TTC549 (cell line): ENCODE results near the gene ANP32B.
"Not testable (repeated sequence)": the region's sequence is repeated elsewhere in the genome, so short reads cannot be mapped to it uniquely, and the experiment has no call there.

Experiments
- FAIRE-seq: peaks from 2 replicates; lab custom pipeline; 2012; peaks lifted over from hg19 to GRCh38; lab: Jason Lieb, UNC

The ANP32B gene

DNA sequence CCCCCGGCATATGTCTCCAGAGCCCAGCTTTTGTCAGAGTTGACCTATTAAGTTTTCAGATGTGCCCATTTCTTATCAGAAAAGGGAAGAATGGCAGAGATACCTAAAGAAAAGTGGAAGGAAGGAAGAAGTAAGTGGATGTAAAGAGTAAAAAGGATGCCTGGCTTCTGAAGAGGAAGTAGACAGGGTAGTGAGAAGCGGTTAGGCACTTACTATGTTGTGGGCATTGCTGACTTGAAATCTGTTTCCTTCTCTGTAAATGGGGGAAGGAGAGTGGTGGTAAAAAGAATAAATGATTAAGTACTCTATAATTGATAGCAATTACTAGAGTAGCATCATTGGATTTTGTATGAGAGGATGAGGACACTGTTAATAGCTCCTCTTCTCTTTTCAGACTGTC, 9.9 kb downstream of the ANP32B start:
- no peak for FAIRE-seq

DNA sequence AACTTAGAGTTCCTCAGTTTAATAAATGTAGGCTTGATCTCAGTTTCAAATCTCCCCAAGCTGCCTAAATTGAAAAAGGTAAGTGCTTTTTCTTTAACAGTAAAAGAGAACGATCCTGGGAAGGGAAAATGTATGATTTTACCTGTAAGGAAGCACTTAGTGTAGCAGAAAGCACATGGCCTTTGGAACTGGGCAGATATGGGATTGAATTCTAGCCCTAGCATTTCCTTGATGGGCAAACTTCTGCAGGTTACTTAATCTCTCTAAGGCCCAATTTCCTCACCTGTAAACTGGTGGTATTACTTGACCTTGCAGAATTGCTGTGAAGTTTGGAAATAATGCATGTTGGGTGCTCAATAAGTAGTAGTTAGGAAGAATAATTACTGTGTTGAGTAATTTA, 11.6 kb downstream of the ANP32B start:
- FAIRE-seq: no peak

DNA sequence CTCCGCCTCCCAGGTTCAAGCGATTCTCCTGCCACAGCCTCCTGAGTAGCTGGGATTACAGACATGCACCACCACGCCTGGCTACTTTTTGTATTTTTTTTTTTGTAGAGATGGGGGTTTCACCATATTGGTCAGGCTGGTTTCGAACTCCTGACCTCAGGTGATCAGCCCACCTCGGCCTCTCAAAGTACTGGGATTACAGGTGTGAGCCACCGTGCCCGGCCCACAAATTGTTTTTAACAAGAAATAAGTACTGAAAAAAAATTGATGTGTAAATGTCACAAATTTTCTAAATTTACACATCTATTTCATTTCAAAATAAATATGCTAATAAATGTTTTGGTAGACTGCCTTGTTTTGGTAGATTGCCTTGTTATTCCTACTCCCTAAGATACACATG, 13.5 kb downstream of the ANP32B start:
- not testable (repeated sequence) for FAIRE-seq

DNA sequence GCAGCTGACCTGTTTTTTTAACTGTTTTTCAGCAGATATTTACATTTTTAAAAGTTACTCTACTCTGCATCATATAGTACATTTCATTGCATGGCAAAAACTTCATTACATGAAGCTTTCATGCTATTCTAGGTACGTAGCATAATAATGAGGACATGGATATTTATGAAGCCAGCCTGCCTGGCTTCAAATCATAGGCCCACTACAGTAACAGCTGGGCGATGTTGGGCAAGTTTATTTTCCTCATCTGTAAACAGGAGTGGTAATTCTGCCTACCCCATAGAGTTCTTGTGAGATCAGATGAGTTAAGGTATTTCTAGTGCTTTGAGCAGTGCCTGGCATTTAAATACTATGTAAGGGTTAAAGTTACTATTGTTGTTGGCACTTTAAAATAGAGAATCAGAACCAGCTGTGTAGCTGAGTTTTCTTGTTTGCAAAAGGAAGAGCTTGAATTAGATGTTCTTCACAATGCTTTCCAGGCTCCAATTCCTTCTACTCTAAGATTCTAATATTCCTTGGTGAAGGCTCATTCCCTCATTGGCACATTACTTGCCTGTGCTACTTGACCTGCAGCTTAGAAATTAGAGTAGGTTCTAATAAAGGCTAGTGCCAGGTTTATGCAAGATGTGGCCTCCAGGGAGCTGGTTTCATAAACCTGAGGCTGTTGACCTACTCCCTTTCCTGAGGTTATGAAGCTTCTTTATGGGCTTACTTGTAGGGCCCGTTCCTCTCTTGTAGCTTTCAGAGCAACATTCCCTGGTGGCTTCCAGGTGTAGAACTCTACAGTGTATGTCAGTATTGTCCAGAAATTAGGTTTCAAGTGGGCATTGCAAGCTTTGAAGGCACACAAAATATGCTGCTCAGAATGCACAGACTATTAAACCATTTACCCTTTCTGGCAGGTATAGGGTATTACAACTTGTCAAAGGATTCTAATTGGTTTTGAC, 14.5 kb downstream of the ANP32B start:
- no peak for FAIRE-seq

DNA sequence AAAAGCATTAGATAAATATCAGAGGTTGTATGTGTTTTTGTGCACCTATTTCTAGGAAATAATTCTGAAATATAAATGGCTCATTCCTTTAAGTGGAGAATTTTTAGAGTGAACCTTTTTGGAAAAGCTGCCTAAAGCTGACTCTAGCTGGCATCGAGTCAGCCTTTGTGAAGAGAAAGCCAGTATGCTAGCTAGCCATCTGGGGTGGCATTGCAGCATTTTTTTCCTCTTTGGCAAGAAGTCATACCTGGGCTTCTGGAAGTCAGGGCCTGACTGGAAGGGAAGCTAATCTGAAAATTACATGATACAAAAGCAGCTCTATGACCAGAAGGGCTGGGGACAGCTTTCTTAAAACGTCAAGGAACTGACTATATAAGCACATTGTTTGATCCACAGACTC, 19.7 kb downstream of the ANP32B start:
- FAIRE-seq: no peak

DNA sequence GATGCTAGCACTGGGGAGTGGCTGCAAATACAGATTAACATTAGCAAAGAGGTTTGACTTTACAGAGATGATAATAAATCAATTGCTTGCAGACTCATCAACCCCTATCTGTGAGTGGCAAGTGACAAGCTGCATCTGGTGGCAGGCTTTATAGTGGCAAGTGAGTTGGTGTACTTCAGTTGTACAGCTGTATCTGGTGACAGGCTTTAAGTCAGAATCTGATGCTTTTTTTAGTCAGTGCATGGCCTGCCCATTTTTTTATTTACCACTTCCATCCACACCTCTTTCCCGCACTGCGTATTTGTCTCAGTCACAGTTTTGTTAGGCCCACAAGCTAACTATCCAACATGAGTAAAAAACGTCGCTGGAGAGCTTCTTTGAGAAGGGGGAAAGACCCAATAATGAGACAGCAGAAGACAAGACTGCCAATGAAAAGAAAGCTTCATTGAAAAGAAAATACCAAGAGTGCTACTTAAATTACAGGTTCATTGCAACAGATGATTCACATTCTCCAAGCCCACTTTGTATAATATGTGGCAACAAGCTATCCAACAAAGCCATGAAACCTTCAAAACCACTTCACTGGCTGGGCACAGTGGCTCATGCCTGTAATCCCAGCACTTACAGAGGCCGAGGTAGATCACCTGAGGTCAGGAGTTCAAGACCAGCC, 23.1 kb downstream of the ANP32B start:
- FAIRE-seq: no peak

DNA sequence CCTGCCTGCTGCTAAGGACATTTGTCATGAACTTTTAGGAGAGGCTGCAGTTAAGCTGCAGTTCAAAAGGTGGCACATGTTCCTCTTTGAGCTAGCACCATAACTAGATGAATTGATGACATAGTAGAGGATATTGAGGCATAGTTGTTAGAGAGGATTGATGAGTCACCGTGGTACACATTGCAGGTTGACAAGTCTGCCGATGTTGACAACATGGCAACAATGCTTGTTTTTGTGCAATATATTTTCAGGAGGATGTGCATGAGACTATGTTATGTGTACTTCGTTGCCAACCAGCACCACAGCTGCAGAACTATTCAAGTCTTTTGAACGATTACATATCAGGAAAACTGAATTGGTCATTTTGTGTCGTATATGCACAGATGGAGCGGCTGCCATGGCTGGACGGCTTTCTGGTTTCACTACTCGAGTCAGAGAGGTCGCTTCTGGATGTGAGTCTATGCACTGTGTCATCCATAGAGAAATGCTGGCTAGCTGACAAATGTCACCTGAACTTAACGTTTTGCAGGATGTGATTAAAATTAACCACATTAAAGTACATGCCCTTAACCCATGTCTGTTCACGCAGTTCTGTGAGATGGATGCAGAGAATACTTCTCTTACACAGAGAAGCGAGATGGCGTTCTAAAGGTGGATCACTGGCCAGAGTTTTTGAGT, 24.2 kb downstream of the ANP32B start:
- FAIRE-seq: no peak

DNA sequence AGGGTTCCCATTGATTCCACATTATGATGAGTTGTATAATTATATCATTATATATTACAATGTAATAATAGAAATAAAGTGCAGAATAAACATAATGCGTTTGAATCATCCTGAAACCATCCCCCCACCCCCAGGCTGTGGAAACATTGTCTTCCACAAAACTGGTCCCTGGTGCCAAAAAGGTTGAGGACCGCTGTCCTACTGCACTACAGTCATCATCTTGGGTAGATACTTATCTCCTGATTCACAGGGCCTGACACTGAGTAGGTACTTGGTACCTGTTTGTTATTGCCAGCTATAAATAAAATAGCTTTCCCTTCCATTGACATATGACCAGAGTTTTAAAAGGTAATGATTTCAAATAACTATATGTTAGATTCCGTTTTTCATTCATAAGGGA, 25.6 kb downstream of the ANP32B start:
- FAIRE-seq: no peak

DNA sequence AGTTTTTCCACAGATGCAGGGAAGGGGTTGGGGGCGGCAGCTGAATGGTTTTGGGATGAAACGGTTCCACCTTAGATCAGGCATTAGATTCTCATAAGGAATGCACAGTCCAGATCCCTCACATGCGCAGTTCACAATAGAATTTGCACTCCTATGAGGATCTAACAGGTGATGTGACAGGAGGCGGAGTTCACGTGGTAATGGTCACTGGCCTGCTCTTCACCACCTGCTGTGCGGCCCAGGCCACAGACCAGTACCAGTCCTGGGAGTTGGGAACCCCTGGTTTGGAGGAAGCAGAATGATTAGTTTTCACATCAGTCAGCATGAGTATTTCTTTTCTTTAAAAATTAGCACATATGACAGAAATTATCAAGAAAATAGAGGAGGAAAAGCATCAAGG, 26.3 kb downstream of the ANP32B start:
- FAIRE-seq: no peak

DNA sequence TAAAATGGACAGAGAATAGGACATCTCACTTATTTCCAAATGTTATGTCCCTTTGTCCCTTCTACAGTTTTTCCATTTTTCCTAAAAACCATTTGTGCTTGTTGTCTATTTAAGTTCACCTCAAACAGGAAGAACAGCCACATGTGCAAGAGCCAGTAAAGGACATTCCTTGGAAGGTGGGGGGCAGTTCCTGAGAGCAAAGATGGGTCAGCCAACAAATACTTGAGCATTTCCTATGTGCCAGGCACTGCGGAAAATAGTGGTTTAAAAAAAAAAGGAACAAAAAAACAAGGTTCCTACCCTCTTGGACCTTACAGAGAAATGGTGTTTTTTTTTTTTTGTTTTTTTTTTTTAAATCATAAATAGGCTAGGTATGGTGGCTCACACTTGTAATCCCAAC, 26.8 kb downstream of the ANP32B start:
- no peak for FAIRE-seq

DNA sequence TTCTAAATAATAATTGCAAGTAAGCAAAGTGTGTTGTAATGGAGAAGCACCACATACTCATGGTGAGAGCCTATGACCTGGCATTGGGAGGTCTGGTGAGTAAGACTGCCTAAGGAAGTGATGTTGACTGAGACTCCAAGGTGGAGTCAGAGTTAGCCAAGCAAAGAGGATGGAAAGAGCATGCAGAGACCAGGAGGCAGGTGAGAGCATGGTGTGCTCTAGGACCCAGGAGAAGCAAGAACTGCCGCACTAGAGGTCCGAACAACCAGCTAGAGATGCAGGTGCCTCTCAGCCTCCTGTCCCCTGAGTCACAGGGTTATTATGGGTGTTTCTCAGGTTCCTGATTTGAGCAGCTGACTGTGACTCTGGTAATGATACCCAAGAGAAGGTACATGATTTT, 27.3 kb downstream of the ANP32B start:
- no peak for FAIRE-seq

DNA sequence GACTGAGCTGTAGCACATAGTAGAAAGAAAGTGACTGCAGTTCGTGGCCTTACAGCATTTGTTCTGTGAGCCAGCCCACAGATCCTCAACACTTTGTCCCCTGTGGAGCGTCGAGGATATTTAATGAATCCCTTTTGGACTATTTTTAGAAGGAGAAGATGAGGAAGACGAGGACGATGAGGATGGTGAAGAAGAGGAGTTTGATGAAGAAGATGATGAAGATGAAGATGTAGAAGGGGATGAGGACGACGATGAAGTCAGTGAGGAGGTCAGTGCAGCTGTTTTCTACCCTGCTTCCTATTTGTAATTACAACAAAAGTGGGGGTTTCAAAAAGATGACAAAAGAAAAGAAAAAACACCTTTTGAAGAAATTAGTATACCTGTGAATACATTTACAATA, 28.0 kb downstream of the ANP32B start:
- no peak for FAIRE-seq

DNA sequence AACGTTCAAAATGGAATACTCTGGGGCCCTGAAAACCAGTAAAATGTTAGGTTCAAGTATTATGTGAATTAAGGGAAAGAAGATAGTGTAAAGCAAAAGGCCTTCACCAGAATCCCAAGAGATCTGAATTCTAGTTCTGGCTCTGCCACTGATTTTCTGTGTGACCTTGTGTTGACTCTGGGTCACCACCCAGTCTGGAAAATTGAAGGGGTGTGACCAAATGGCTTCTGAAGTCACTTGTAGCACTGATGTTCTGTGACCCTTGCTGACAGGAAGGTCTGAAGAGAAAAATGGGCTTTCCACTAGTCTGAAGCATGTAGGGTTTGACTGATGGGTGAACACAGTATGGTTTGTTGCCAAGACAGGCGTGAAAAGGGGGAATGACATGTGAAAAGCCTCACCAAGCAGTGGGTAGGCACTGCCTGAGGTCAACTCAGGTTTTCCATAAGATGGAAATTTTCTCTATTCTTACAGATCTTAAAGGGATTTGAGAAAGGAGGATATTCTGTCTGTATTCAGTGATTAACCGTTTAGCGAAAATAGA, 33.1 kb downstream of the ANP32B start:
- FAIRE-seq: no peak

DNA sequence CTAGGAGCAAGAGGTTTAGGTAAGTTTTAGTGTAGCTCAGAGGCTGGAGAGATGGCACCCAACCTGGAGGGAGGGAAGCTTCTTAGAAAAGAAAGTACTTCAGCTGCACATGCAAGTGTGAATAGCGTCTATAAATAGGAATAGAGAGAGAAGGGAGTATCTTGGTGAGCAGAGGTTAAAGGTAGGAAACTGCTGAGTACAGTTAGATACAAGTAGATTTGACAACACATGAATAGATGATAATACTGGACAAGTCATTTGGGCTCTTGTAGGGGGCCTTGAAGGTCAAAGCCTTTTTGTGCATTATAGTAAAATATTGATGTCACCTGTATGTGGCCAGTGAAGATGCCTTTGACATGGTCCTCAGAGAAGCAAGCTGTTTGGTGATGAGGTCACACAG, 34.2 kb downstream of the ANP32B start:
- FAIRE-seq: no peak

DNA sequence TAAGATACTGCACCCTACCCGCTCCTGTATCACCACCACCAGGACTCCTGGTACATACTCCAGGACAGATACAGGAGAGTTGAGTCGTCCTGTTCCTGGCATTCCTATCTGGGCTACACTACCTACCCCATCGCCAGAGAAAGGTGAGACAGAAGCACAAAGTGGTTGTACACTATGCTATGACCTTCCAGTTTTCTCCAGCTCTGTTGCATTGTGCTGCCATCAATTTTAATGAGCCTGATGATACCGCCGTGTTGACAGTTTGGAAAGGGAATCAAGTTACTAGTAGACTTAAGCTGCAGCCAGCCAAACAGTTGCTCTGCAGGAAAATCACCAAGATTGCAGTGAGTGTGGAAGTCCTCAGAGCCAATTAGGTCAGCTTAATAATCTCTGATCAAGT, 35.2 kb downstream of the ANP32B start:
- no peak for FAIRE-seq

DNA sequence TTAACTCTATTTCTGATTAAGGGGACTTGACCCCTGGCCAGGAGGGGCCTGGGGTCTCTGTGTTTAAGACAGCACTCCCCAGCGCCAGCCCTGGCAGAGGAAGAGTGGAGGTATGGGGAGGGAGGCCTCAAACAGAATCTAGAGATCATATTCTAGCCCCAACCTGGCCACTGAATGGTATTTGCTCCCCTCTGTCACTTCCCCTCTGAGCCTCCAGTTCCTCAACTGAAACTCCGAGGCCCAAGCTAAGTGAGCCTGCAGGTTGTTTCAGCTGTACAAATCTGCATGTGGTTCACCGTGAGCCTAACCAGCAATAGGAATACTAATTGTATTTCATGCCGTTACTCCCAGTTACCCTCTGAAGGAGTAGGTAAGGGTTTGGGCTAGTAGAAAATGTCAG, 36.0 kb downstream of the ANP32B start:
- no peak for FAIRE-seq

DNA sequence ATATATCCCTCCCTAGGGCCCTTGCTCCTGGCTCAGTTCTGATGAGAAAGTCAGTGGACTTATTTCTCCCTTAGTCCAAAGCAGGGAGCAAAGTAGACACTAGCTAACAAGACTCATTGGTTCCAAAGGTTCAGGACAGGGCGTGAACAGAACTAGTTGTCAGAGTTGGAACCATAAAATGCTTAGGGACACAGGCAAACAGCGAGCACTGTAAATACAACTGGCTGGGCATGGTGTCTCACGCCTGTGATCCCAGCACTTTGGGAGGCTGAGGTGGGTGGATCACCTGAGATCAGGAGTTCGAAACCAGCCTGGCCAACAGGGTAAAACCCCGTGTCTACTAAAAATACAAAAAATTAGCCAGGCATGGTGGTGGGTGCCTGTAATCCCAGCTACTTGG, 36.7 kb downstream of the ANP32B start:
- not testable (repeated sequence) for FAIRE-seq

DNA sequence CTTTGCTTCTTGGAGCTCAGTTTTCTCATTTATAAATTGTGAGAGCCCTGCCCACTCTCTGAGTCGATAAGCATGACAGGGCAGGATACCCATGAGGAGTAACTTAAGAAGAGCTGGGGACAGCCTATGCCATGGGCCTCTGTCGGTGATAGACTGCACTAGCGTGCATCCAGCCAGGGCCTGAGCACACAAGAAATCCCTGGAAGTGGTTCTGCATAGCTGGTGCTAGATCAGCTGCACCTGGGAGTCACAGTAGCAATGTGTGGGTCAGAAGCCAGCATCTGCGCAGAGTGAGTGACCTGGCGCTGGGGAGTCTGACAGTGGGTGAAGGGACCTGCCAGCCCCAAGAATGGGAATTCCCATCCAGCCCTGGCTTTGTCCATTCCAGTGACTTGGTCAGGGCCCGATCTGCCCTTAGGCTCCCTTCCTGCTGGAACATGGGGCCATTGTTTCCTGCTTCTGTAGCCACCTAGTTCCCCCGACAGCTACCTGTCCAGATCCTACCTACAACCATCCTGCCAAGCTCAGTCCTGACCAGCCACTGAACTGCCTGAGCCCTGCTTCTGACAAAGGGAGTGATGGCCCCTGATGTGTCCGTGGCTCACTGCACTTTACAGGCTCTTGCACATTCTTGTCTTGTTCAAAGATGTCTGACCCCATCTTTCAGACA, 37.5 kb downstream of the ANP32B start:
- no peak for FAIRE-seq

DNA sequence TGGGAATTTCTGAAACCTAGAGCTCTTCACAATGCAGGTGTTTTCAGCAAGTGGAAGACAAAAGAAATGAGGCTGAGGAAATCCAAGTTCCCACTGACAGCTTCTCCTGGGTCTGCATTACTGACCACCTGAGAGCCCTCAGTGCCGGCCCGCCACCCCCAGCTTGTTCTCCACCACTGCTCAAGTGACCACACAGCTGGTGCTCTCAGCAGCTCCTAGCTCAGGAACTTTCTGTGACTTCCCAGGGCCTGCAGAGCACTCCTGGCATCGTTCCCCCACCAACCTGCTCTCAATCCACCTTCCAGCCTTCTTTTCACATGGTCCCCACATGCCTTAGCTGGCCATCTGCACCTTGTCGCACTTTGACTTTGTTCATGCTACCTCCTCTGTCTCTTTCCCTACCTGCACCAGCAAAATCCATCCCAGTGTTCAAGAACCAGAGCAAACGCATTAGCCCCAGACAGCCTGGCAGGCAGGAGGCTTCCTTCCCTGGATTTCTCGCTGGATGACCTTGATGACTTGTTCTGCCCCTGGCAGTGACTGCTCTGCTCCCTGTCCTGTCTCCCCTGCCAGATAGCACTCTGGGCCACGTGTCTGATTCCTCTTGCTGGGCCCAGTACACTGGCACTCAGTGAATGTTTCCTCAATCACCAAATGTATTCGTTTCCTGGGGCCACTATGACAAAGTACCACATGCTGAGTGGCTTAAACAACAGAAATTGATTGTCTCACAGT, 38.3 kb downstream of the ANP32B start:
- FAIRE-seq: no peak

DNA sequence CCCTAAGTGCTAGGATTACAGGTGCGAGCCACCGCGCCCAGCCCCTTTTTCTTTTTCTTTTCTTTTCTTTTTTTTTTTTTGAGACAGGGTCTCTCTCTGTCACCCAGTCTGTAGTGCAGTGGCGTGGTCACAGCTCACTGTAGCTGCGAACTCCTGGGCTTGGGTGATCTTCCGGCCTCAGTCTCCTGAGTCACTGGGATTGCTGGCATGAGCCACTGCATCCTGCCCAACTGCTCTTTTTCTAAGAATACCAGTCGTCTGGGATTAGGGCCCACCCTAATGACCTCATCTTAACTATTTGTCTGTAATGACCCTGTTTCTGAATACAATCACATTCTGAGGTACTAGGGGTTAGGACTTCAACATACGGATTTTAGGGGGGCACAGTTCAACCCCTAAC, 39.3 kb downstream of the ANP32B start:
- no peak for FAIRE-seq

DNA sequence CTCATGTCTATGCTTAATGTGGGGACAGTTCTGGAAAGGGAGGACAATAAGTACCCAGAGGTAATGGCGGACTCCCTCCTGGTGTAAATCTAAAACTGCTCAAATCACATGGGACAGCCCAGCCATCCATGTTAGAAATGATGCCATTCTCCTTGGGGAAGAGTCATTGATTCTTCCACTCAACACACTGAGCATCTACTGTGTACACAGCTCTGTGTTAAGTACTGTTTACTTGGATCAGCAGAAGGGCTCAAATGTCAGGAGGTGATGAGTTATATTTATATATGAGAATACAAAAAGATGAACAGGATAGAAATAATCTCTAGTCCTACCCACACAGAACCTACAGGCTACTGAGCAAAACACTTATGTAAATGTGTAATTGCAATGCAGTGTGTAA, 41.6 kb downstream of the ANP32B start:
- FAIRE-seq: no peak

DNA sequence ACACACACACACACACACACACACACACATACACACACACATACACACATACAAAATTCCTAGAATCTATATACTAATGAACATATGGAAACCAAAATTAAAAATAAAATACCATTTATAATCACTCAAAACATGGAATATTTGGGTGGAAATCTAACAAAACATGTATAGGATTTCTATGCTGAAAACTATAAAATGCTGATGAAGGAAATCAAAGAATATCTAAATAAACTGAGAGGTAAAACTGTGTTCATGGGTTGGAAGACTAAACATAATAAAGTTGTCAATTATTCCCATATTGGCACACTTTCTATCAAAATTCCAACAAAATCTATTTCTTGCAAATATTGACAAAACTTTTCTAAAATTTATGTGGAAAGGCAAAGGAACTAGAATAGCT, 48.0 kb downstream of the ANP32B start:
- no peak for FAIRE-seq
